IMR-90 (cell line): ENCODE results near the gene FLVCR1. TPM values are rescaled to one million over a fixed set of nuclear protein-coding genes. Genes with fewer than 3 reads are reported as not detected.

Source experiments
- ATAC-seq: fragments of 200-7000 bp; cut with Tn5 transposase; 2 replicates; pipeline ENCODE4 v1.9.1; 2020; ENCODE audit warnings: low read depth, mild to moderate bottlenecking, moderate library complexity
- BruUV-seq: library from RNA; stranded (reverse); fragments of 400-500 nt; replicated peaks from 2 replicates; lab custom pipeline; 2021; lab: Mats Ljungman, UMichigan
- CTCF ChIA-PET: fragments of 300-600 bp; formaldehyde crosslinking; extraction: SDS; loops from one replicate; lab custom pipeline; 2021; ENCODE audit warnings: antibody characterized with exemption; lab: Yijun Ruan, JAX
- POLR2A ChIA-PET: fragments of 300-600 bp; sonication (Branson Sonifier 250); formaldehyde crosslinking; loops from one replicate; lab custom pipeline; 2022; ENCODE audit warnings: antibody characterized with exemption; ENCODE audit not compliant: unreplicated experiment; lab: Charles Lee
- DNase-seq: peaks from one replicate; pipeline ENCODE4 v3.0.0; 2013
- H2AFZ ChIP-seq: replicated peaks from 2 replicates; pipeline ENCODE3; 2013; ENCODE audit warnings: low read length, mild to moderate bottlenecking; ENCODE audit not compliant: poor library complexity
- H2AK5ac ChIP-seq: 2 replicates; pipeline ENCODE4 v1.6.1; 2013; ENCODE audit warnings: low read depth, low read length, inconsistent platforms
- H2AK9ac ChIP-seq: replicated peaks from 2 replicates; pipeline ENCODE3; 2013; ENCODE audit warnings: mild to moderate bottlenecking, low read depth, low read length, moderate library complexity; ENCODE audit not compliant: poor library complexity
- H2BK120ac ChIP-seq: 2 replicates; pipeline ENCODE4 v1.6.1; 2013; ENCODE audit warnings: low read depth, low read length, inconsistent platforms
- H2BK15ac ChIP-seq: 3 replicates; pipeline ENCODE4 v1.6.1; 2013; ENCODE audit warnings: low read depth, low read length, inconsistent platforms
- H2BK20ac ChIP-seq: 2 replicates; pipeline ENCODE4 v1.6.1; 2013; ENCODE audit warnings: low read depth, mild to moderate bottlenecking, inconsistent platforms, low read length, moderate library complexity
- H2BK5ac ChIP-seq: 2 replicates; pipeline ENCODE4 v1.6.1; 2013; ENCODE audit warnings: mild to moderate bottlenecking, low read depth, low read length, inconsistent platforms; ENCODE audit not compliant: poor library complexity, severe bottlenecking
- H3K14ac ChIP-seq: replicated peaks from 2 replicates; pipeline ENCODE4 v1.6.1; 2013; ENCODE audit warnings: low read depth, low read length, inconsistent platforms
- H3K18ac ChIP-seq: 2 replicates; pipeline ENCODE4 v1.6.1; 2013; ENCODE audit warnings: low read depth, low read length, control low read depth
- H3K23ac ChIP-seq: 2 replicates; pipeline ENCODE4 v1.6.1; 2013; ENCODE audit warnings: low read depth, low read length, inconsistent platforms
- H3K27ac ChIP-seq: 2 replicates; pipeline ENCODE4 v1.5.1; 2013; ENCODE audit warnings: mild to moderate bottlenecking, control low read depth, low read length; ENCODE audit not compliant: insufficient read depth
- H3K27me3 ChIP-seq: 2 replicates; pipeline ENCODE4 v1.6.1; 2013; ENCODE audit warnings: low read length; ENCODE audit not compliant: control insufficient read depth, insufficient read depth
- H3K36me3 ChIP-seq: 2 replicates; pipeline ENCODE4 v1.6.1; 2013; ENCODE audit warnings: low read length, mixed read lengths; ENCODE audit not compliant: control insufficient read depth, insufficient read depth
- H3K4ac ChIP-seq: 2 replicates; pipeline ENCODE4 v1.6.1; 2013; ENCODE audit warnings: low read depth, low read length, inconsistent platforms
- H3K4me1 ChIP-seq: 2 replicates; pipeline ENCODE4 v1.6.1; 2013; ENCODE audit warnings: low read length, mixed read lengths; ENCODE audit not compliant: control insufficient read depth, insufficient read depth
- H3K4me2 ChIP-seq: 2 replicates; pipeline ENCODE4 v1.6.1; 2013; ENCODE audit warnings: low read depth, mild to moderate bottlenecking, control low read depth, low read length, moderate library complexity
- H3K4me3 ChIP-seq: 2 replicates; pipeline ENCODE4 v1.5.1; 2013; ENCODE audit warnings: low read depth, mild to moderate bottlenecking, control low read depth, low read length, moderate library complexity; ENCODE audit not compliant: insufficient read depth
- H3K56ac ChIP-seq: 2 replicates; pipeline ENCODE4 v1.6.1; 2013; ENCODE audit warnings: low read length, inconsistent platforms; ENCODE audit not compliant: insufficient read depth; ENCODE audit errors: extremely low read depth
- H3K79me1 ChIP-seq, 2 experiments: 2 replicates each; pipeline ENCODE4 v1.6.1; 2013; ENCODE audit warnings: low read length in 2 of 2, inconsistent platforms in 1 of 2, low read depth in 1 of 2
- H3K9ac ChIP-seq: 2 replicates; pipeline ENCODE4 v1.6.1; 2013; ENCODE audit warnings: low read depth, low read length, control low read depth
- H3K9me1 ChIP-seq: 2 replicates; pipeline ENCODE4 v1.6.1; 2013; ENCODE audit warnings: low read length, inconsistent platforms; ENCODE audit not compliant: insufficient read depth
- H3K9me3 ChIP-seq: 2 replicates; pipeline ENCODE4 v1.6.1; 2013; ENCODE audit warnings: low read length; ENCODE audit not compliant: control insufficient read depth, insufficient read depth
- H4K20me1 ChIP-seq: 2 replicates; pipeline ENCODE4 v1.6.1; 2013; ENCODE audit warnings: low read length, inconsistent platforms; ENCODE audit not compliant: insufficient read depth
- H4K5ac ChIP-seq: 2 replicates; pipeline ENCODE4 v1.6.1; 2013; ENCODE audit warnings: mild to moderate bottlenecking, low read depth, low read length, control low read depth
- H4K8ac ChIP-seq, 2 experiments: 2 replicates each; pipeline ENCODE4 v1.6.1; 2013; ENCODE audit warnings: low read depth in 2 of 2, low read length in 2 of 2, control low read depth in 1 of 2, inconsistent platforms in 1 of 2
- H4K91ac ChIP-seq: 2 replicates; pipeline ENCODE4 v1.6.1; 2013; ENCODE audit warnings: low read depth, low read length, inconsistent platforms; ENCODE audit not compliant: insufficient read depth
- BHLHE40 ChIP-seq: fragments of 150-350 bp; IDR thresholded peaks from 2 replicates; pipeline ENCODE4 v1.6.1; 2016; ENCODE audit warnings: mild to moderate bottlenecking, low read depth, low read length
- CEBPB ChIP-seq: IDR thresholded peaks from 2 replicates; pipeline ENCODE4 v1.6.1; 2012; ENCODE audit warnings: low read depth, low read length, improper control_type of control experiment
- CTCF ChIP-seq: conservative IDR thresholded peaks from 2 replicates; pipeline ENCODE4 v1.5.1; 2012; ENCODE audit warnings: mild to moderate bottlenecking, low read depth, low read length, improper control_type of control experiment
- ELK1 ChIP-seq: fragments of 150-350 bp; IDR thresholded peaks from 2 replicates; pipeline ENCODE4 v1.6.1; 2016; ENCODE audit warnings: low read depth, mild to moderate bottlenecking, low read length, moderate library complexity, borderline replicate concordance
- FOS ChIP-seq: fragments of 150-350 bp; IDR thresholded peaks from 2 replicates; pipeline ENCODE4 v1.6.1; 2016; ENCODE audit warnings: low read depth, low read length
- MAFK ChIP-seq: IDR thresholded peaks from 2 replicates; pipeline ENCODE4 v1.6.1; 2012; ENCODE audit warnings: low read depth, low read length, improper control_type of control experiment
- MAZ ChIP-seq: IDR thresholded peaks from 2 replicates; pipeline ENCODE4 v1.6.1; 2012; ENCODE audit warnings: low read depth, mild to moderate bottlenecking, low read length, improper control_type of control experiment, moderate library complexity, borderline replicate concordance
- MXI1 ChIP-seq: IDR thresholded peaks from 2 replicates; pipeline ENCODE4 v1.6.1; 2012; ENCODE audit warnings: low read depth, mild to moderate bottlenecking, low read length, moderate library complexity, borderline replicate concordance
- NFE2L2 ChIP-seq: fragments of 150-350 bp; IDR thresholded peaks from 2 replicates; pipeline ENCODE4 v1.6.1; 2016; ENCODE audit warnings: low read depth, mild to moderate bottlenecking, low read length
- POLR2A ChIP-seq: IDR thresholded peaks from 2 replicates; pipeline ENCODE4 v1.6.1; 2012; ENCODE audit warnings: mild to moderate bottlenecking, low read depth, low read length
- RAD21 ChIP-seq: IDR thresholded peaks from 2 replicates; pipeline ENCODE4 v1.6.1; 2012; ENCODE audit warnings: low read length, improper control_type of control experiment
- RFX5 ChIP-seq: IDR thresholded peaks from 2 replicates; pipeline ENCODE4 v1.8.0; 2012; ENCODE audit warnings: low read depth, mild to moderate bottlenecking, low read length, moderate library complexity
- SMC3 ChIP-seq: fragments of 150-350 bp; IDR thresholded peaks from 2 replicates; pipeline ENCODE4 v1.6.1; 2016; ENCODE audit warnings: low read depth, mild to moderate bottlenecking, antibody characterized with exemption, low read length, moderate library complexity
- USF2 ChIP-seq: fragments of 150-350 bp; IDR thresholded peaks from 2 replicates; pipeline ENCODE4 v1.6.1; 2017; ENCODE audit warnings: mild to moderate bottlenecking, antibody characterized with exemption, low read length, low read depth
- WGBS, 2 experiments: methylation state at CpG; one replicate each; pipeline versions ENCODE4 v1.1.5 to v1.1.7; 2013; ENCODE audit warnings: missing lambda C conversion rate in 2 of 2; ENCODE audit not compliant: insufficient read length in 1 of 2; ENCODE audit errors: extremely low coverage in 2 of 2; 5-methylcytosine and 5-hydroxymethylcytosine counted together
- dilution Hi-C: fragments of 300-500 bp; cut with HindIII; formaldehyde crosslinking; loops from one replicate; pipeline ENCODE4 v1.14.3; 2018; ENCODE audit warnings: low sequenced_read_pairs; ENCODE audit not compliant: unreplicated experiment
- in situ Hi-C: fragments of 300-500 bp; cut with MboI; formaldehyde crosslinking; loops from 3 replicates; pipeline ENCODE4 v1.14.3; 2019; ENCODE audit warnings: low sequenced_read_pairs, inconsistent platforms, mixed read lengths
- intact Hi-C: fragments of 100-400 bp; cut with micrococcal nuclease; formaldehyde crosslinking; loops from 2 replicates; pipeline ENCODE4 v1.10.0; 2022
- polyA plus RNA-seq, 3 experiments: library from polyadenylated mRNA; depleted of rRNA; stranded (reverse); fragments of >200 nt; gene quantifications; 2 replicates each; pipeline ENCODE4 v1.2.3, GENCODE V29; 2012; ENCODE audit warnings: low replicate concordance in 1 of 3
- total RNA-seq: library from RNA; depleted of rRNA; stranded (reverse); fragments of >200 nt; gene quantifications from 2 replicates; pipeline ENCODE4 v1.2.3, GENCODE V29; 2012

Gene FLVCR1
- total and polyA plus RNA-seq, 2 of the 4 experiments (the other 2 are of a cell fraction): 2.4 to 3.9 TPM

GRCh38 chr1:212816567-212817278 is 41.4 kb upstream of the FLVCR1 start:
- Histone ChIP-seq H2BK120ac (no peak overlapping the region), H3K18ac (no peak overlapping the region), H3K79me1 (no peaks in the 10 kb centered on the region), H3K14ac (no peak overlapping the region), H3K9me3 (no peaks in the 10 kb centered on the region), H4K8ac (no peak overlapping the region), H3K27ac (no peak overlapping the region), H2AK5ac (no peak overlapping the region), H3K9ac (no peak overlapping the region), H3K9me1 (no peaks in the 10 kb centered on the region), H2BK5ac (no peak overlapping the region), H3K27me3 (no peaks in the 10 kb centered on the region), H3K56ac (no peak overlapping the region), H2AK9ac (no peak overlapping the region), H3K36me3 (0 out of 2 replicates have a peak, but pooled peaks cover 1% of the 10 kb centered on the region), H2BK20ac (no peak overlapping the region), H3K23ac (no peak overlapping the region), H3K4me2 (no peak overlapping the region), H3K4me3 (no peak overlapping the region), H4K5ac (no peak overlapping the region), H4K91ac (no peak overlapping the region), H4K20me1 (no peaks in the 10 kb centered on the region), H2BK15ac (no peak overlapping the region), H3K4me1 (no peaks in the 10 kb centered on the region), H2AFZ (no peak overlapping the region), H3K4ac (no peak overlapping the region)
- no peak for TF ChIP-seq SMC3
- no peak for TF ChIP-seq BHLHE40
- TF ChIP-seq CEBPB: no peak
- no peak for TF ChIP-seq NFE2L2
- no peak for TF ChIP-seq FOS
- no peak for TF ChIP-seq ELK1
- no peak for TF ChIP-seq RAD21
- no peak for TF ChIP-seq POLR2A
- no peak for TF ChIP-seq RFX5
- no peak for TF ChIP-seq MAFK
- no peak for TF ChIP-seq MXI1
- no peak for TF ChIP-seq CTCF
- TF ChIP-seq MAZ: no peak
- no peak for TF ChIP-seq USF2
- WGBS, 2 experiments: no CpG with 5 or more reads among the region's 3 CpGs
- peak; percentile 5 for DNase-seq
- no TSS peak for BruUV-seq
- in situ Hi-C loops (loop anchor here (10.0 kb wide), 1 partner anchor 178 kb away; no protein-coding TSS in a partner anchor), dilution Hi-C loops (no loop called here), intact Hi-C loops (loop anchor here (2.0 kb wide), 1 partner anchor 178 kb away; no protein-coding TSS in a partner anchor)
- peak; percentile 51 for ATAC-seq
- CTCF ChIA-PET: interaction anchor here (1.1 kb wide), 1 partner anchor 179 kb away, joined by 5 read pairs; no protein-coding TSS in a partner anchor
- POLR2A ChIA-PET: no interaction called here
